Stimulated activated naive CD4-positive, alpha-beta T cell (primary cell): ENCODE measurements around the gene EIPR1.
"Not testable (repeated sequence)": the region's sequence is repeated elsewhere in the genome, so short reads cannot be mapped to it uniquely, and the experiment has no call there.

Experiments used
- DNase-seq, 6 experiments: peaks; one replicate each; lab custom pipeline; 2025; lab: John Stamatoyannopoulos, UW

EIPR1 gene

DNA sequence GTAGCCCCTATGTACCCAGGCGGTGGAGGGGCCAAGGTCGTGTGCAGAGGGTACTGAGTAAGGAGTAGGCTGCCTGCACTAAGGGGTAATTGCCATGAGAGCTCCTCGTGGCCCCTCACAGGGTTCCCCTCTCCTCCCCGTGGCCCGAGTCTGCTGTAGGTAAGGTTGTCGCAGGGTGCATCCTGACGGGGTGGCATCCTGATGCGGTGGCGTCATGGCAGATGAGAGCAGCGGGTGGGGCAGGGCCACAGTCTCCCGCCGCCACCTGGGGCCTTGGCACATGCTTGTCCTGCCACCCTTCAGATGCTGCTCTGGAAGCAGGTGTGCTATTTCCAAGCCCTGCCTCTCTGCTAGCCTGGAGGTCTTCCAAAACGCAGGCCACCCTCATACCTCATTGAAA, 89.7 kb downstream of the EIPR1 start:
- DNase-seq = no peak

DNA sequence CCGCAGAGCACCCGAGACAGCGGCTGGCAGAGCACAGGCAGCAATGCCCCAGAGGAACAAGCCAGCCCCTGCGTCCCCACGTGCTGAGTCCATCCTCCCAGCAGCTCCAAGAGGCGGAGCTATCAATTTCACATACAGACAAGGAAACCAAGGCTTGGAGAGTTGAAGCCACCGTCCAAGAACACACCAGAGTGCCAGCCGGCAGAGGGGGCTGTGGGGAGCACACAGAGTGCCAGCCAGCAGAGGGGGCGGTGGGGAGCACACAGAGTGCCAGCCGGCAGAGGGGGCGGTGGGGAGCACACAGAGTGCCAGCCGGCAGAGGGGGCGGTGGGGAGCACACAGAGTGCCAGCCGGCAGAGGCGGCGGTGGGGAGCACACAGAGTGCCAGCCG, 91.0 kb downstream of the EIPR1 start:
- DNase-seq = not testable (repeated sequence)

DNA sequence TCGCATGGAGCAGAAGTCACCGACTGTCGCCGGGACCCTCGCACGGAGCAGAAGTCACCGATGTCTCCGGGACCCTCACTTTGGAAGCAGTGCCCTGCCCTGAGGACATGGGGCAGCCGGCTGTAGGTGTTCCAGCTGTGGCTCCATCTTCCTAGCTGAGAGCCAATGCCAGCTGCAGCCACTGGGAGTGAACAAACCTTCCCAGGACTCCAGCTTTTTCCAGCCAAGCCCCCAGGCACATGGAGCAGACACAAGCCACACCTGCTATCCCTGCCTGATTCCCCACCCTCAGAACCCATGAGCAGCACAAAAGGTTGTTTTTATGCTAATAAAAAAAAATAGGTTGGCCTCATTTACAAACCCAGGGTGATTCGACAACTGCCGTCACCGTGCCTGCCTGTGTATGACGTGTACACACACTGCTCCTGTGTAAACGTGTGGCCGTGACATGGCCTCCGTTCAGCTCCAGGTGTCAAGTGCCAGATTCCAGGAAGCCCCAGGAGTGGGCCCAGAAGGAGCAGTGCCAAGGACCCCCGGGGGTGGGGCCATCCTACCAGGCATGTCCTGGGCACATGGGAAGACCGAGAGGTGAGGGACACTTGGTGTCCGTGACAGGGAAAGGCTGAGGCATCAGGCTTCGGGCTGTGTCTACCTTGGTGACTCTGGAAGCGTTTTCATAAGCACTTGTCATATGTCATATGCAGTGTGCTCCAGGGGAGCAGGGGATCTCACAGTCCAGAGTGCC, 91.5 kb downstream of the EIPR1 start:
- DNase-seq = no peak

DNA sequence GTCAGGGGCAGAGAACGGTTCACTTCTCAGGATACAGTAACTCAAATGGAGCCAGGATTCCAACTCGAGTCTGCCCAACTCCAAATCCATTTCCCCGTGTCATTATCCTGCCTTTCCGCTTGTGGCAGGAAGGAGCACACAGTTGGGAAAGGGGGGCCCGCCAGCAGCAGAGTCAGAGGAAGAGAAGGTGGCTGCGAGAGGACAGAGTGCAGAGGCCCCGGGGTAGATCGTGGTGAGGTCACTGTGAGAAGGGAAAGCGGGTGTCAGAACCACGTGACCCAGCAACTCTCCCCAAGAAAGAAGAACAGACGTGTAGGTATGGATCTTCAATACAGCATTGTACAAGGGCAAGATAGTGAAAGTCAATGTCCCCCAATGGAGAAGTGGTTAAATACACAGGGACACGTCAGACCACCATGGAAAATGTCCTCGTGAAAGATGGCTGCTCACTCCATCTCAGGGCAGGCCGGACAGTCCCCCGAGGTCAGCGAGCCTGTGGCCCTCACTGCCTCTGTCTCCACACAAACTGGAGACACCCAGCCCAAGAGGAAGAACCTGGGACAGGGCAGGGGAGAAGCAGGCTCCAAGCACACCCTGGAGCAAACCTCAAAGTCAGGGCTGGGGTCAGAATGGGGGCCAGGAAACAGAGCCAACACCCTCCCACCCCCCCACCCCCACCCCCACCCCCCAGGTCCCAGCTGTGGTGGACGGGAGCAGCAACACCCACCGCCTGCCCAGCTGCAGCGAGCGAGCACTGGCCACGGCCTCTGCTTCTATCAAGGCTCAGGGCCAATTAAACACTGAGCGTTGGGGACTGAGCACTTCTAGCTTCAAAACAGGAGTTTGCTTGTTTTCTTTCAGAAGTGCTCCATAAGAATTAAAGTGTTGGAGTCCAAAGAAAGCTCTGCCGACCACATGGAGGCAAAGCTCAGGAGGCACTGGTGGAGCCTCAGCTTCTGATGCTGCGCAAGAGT, 92.7 kb downstream of the EIPR1 start:
- DNase-seq = no peak

DNA sequence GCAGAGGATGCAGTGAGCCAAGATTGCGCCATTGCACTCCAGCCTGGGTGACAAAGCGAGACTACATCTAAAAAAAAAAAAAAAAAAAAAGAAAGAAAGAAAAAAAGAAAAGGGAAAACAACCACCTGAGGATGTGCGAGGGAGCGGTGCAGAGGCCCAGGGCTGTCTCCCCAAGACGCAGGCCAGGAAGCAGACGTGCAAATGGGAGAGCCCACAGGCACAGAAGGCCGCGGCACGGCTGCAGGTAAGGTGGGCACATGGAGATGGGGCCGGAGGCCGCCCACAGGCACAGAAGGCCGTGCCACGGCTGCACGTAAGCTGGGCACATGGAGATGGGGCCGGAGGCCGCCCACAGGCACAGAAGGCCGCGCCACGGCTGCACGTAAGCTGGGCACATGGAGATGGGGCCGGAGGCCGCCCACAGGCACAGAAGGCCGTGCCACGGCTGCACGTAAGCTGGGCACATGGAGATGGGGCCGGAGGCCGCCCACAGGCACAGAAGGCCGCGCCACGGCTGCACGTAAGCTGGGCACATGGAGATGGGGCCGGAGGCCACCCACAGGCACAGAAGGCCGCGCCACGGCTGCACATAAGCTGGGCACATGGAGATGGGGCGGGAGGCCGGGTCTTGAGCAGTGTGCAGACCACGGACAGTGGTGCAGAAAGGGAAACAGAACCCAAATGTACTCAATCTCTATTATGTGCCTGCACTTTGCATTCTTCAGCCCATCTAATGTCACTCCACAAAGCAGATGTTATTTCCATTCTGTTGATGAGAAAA, 93.6 kb downstream of the EIPR1 start:
- DNase-seq = not testable (repeated sequence)

DNA sequence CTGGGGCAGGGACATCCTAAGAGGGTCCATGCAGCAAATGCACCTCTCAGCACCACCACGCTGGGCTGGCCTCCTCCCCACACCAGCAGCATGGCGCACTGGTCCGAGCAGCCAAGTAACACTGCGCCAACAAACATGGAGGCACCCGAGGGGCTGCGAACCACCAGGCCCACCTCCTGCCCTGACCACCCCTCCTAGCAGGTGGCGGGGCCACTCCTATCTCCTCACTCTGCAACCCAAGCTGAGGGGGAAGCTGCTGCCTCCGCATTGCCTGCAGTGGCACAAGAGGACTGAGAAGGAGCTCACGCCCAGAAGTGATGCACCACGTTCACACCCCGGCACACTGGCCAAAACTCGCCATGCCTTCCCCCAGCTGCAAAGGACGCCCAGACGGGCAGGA, 94.4 kb downstream of the EIPR1 start:
- no peak for DNase-seq

DNA sequence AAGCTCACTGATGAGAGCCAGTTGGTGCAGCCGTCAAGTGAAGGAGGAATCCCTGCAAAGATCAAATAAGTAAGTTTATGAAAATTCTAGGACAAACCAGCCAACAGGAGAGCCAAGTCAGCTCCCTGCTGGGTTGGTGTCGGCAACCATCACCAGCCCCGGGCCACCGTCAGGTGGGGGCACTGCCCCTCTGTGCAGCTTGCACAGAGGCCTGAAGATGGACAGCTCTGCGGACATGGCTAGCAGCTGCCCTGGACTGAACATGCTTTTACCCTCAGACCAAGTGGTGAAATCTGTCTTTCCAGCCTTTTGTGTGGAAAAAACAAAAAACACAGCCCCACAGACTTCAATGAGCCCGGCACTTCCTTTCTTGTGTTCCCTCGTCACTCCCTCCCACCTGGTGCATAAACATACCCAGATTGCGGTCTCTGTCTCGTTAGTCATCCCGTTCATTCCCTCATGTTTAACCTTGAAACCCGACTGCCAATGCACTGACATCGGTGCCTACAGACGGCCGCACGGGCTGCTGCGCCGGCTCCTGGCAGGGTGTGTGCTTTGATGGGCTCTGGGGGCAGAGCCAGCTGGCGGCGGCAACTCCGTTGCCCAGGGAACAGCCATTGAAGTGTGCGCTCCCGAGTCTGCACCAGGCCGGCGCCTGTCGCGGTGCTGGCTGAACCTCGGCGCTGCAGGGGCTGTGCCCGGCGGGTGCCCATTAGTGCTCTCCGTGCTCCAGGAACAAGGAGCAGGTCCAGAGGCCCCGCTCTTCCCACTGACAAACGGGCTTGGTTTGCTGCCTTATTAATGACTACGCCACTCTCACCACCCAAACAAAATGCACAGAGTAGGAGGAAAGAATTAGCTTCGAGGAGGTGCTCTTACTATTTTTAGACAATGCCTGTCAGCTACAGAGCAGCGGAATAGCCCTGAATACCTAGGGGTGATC, 95.3 kb downstream of the EIPR1 start:
- DNase-seq = no peak

DNA sequence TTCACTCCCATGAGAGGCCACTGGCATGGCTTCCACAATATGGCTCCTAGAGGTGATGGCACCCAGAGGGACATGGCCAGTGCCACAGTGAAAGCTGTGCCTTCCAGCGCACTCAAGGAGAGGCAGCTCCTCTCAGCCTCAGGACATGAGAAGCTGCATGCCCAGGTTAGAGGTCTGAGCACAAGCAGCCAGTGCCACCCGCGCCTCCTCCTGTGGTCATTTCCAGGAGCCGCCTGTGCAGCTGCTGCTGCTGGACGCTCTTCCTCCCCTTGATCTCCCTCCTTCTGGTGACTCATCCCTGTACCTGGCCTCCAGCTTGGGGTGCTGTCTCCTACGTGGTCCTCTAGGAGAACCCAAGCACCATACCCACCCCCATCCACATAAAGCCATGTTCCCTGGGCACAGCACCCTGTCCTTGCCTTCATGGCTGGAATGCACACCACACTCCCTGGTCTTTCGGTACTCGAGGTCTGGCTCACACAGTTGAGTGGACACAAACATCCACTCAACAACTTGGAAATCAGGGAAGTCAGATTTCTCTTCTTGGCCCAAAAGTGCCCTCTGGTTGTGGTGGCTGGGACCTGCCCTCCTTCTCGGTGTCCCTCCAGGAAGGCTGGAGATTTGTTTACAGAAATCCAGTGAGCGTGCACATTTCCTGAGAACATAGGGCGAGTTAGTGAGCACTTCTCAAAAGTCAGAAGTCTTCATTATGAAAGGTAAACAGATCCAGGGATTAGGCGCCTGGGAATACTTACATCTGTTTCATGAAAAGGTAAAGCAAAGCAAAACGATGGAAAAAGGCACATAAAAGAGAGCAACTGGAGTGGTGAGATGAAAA, 96.7 kb downstream of the EIPR1 start:
- DNase-seq = no peak

DNA sequence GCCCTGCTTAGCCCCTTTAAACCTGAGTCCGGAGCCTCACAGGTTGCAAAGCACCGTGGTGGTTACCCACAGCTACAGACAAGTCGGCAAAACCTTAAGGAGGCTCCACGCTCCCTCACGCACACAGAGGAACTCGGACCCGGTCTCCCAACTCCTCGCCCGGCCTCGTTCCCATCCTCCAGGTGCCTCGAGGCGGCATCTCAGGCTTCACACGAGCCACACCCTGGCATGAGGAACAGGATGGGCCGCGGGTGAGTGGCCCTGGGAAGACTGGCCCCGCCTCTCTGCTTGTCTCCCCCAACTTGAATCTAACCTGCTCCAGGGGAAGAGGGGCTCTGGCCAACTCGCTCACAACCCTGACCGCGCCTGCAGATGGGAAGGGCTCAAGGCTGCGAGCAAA, 97.4 kb downstream of the EIPR1 start:
- no peak for DNase-seq

DNA sequence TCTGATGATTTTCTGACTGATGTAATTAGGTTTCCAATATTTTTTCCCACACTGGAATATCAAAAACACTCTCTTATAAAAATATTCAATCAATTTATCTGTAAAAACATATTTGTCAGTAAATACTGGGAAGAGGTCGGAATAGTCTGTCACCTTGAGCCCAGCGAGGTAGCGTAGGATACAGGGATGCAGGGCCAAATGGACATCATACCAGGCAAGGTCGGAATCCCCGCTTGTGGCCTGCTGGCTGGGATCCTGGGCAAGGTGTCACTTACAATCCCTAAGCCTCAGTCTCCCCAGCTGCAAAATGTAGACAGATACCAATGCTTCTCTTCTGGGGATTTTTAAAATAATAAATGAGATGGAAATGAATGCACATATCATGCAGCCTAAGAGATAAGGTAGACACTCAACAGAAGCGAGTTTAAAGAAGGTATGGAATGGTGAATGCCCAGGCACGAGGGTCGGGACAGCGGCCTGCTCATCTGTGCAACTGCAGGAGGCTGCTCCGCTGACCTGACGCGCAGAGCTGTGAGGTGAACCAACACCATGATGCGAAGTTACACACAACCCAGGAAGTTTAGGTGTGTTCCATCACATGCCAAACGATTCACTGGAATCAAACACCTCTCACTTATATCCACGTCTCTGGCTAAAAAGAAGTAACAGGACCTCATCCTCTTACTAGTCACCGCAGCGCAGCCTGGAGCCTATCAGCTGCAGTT, 98.2 kb downstream of the EIPR1 start:
- no peak for DNase-seq

DNA sequence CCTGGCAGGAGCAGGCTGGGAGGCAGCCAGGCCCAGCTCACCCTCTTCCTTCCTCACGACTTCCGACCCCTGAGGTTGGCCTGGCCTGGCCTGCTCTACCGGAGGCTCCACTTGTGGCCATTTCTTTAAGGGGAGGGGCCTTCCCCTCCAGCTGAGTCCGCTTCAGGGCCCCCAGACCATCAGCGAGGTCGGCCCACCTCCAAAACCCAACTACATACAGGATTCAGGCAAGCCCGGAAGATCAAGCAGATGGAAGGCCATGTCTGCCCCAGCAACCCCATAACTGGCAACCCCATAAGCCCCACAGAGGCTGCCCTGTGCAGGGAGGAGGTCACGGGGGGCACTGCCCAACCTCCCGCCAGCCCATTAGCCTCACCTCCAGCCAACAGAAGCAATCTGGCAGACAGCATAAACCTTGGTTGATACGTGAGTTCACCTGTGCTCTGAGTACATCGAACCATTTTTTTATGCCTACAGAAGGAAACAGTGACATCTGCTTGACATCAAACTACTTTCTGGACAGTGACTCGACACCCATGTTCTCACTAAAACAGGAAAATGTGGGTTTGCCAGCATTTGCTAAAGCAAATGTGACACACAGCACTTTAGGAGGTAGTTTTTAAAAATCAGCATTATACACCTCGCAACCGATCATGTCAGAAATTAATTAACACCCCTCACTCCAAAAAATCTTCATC, 98.9 kb downstream of the EIPR1 start:
- no peak for DNase-seq

DNA sequence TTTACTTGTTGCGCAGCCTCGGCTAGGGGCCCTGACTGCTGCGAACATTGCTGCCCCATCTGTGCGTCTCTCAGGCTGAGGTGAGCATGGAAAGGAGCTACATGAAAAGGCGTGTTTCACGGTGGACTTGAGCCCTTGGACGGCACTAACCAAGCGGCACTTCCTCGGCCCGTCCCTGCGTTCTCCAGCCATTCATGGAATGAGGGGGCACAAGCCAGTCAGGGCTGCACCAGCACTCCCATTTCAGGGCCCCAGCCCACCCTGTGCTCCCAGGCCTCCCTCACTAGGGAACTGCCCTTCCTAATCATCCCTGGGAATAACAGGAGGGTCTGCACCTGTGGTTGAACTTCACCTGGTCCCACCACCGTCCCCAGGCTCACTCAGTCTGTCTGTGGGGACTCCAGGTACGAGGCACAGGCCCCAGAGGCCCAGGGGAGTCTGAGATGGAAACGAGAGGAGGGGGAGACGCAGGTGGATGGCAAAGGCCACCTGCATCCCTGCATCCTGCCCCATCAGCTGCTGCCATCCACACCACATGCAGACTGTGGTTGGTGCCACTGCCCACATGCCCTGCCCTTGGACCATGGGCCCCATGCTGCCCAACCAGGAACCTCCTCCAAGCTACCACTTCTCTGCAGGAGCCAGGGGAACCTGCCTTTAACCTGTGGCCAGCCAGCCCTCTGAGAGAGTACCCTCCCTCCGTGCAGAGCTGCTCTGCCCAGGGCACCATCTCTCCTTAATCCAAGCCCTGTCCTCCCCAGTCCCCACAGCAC, 99.7 kb downstream of the EIPR1 start:
- no peak for DNase-seq

DNA sequence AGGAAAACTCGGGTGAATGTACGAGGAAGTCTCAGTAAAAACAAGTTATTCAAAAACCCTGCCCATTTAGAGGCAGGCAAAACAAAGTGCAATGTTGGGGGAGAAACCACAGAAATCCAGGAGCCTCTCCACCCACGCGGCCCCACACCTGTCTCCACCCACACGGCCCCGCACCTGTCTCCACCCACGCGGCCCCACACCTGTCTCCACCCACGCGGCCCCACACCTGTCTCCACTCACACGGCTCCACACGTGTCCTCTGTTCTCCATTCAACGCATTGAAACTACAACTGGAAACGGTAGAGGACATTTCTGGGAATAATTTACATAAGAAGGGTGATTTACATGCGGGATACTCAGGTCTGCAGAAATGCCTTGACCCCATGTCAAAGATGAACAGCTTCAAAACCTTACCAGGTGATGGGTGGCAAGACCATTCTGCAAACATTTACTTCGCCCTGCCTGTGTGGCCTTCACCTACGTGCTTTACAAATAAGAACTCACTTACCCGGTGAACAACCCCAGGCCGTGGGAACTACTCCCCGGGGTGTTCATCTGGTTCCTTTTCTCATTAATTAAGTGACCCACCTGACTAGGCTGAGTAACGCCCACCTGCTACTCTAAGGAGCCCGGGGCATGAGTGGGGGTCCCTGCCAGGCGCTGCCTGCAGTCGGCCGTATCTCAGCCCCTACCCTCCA, 100.4 kb downstream of the EIPR1 start:
- no peak for DNase-seq

DNA sequence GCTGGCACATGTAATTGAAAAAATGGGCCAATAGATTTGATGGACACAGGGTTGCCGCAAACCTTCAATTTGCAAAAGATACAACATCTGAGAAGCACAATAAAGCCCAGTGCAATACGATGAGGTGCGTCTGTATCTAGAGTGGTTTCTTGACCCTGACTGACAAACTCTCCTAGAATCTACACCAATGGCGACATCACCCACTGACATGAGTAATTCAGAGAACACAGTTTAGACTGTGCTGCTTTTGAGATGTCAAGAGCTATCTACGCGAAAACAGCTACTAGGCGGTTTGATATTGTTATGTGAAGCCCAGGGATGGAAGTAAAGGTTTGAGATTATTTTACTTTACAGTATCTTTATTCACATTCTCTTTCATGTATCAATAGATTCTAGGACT, 104.9 kb downstream of the EIPR1 start:
- DNase-seq = no peak

DNA sequence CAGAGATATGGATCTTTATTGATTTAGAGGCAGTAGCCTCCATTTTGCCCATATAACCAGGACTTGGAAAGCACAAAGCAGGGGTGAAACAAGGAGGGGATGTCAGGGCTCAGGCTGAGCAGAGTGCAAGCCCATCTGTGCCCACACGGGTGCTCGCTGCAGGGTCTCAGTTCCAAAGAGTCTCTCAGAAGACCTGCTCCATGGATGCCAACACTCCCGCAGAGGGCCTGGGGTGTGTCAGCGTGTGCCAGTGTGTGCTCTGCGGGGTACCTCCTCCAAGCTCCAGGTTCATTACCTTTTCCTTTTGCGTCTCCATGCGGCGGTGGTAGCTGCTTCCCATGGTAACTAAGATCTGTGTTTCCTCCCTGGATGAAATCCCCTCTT, 107.5 kb downstream of the EIPR1 start:
- DNase-seq = no peak

DNA sequence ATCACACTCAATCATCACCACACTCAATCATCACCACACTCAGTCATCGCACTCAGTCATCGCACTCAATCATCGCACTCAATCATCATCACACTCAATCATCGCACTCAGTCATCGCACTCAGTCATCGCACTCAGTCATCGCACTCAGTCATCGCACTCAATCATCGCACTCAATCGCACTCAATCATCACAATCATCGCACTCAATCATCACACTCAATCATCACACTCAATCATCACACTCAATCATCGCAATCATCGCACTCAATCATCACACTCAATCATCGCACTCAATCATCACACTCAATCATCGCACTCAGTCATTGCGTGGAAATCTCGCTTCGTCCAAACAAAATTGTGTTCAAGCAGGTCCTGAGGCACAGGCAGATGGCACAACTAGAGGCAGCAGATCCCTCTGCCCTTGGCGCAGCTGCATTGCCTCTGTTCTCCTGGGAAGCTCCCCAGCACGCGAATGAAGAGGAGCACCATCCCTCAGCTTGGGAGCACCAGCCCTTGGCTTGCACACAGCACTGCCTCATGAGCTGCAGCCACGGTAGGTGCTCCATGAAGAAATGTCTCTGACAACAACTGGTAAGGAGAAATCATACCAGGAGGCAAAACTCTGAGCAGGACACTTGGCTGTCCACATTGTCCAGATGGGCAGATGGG, 108.1 kb downstream of the EIPR1 start:
- no peak for DNase-seq

DNA sequence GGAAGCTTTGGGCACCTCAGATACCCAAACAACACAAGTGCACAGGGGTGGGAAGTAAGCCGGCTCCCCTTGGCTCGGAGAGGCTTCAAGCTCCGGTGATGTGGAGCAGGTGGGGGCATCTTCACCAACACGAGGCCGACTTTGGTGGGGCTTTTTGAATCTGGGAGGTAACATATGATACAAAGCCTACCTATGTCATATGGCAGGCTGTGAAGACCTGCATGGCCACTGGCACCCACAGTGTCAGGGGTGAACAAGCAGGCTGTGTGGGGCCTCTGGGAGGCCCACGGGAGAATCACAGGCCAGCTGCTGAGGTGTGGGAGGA, 109.0 kb downstream of the EIPR1 start:
- no peak for DNase-seq
